ENCODE measurements around the gene NOM1. TPM values are rescaled to one million over a fixed set of nuclear protein-coding genes. Genes with fewer than 3 reads are reported as not detected.
"Not testable (repeated sequence)": the region's sequence is repeated elsewhere in the genome, so short reads cannot be mapped to it uniquely, and the experiment has no call there.

The NOM1 gene
- total and polyA plus RNA-seq, 2 donors (not counting 1 experiment from before 2014, with no cell fraction given) = 14.2 to 38.3 TPM

DNA sequence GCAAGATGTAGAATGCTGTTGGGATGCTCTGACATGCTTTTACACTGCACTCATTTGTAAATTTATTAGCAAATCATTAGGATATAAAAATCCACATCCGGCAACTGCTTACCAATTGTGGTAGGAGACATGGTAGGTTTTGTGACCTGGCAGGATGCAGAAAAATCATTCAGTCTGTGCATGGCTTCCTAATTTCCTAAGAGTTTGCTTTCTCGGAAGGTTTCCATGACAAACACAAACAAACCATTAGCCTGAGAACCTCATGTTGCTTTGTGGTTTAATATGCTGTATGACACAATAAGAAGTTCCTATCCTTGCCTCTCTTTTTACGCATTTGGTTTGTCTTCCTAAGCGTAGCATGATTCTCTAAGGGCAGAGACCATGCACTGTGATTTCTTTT, 41.9 kb upstream of the NOM1 start:
- Histone ChIP-seq H3K4me2 (replicated peaks; ENCODE audit: low read depth, low read length, poor library complexity, severe bottlenecking) (no peak overlapping the region), H3K36me3 (replicated peaks in 1 of 2; ENCODE audit: control extremely low read depth in 1 of 2, control insufficient read depth in 1 of 2, extremely low read depth in 1 of 2, insufficient read depth in 2 of 2, low read length in 1 of 2) (no peaks in the 10 kb centered on the region), H3K4me3 (ENCODE audit: control extremely low read depth in 1 of 5, extremely low read depth in 1 of 5, insufficient read depth in 1 of 5, low read depth in 2 of 5, low read length in 4 of 5) (no peak overlapping the region), H3K27ac (ENCODE audit: low read length in 2 of 2) (no peak overlapping the region), H3K4me1 (ENCODE audit: control insufficient read depth in 2 of 2, insufficient read depth in 2 of 2, low read length in 2 of 2) (no peaks in the 10 kb centered on the region), H2AFZ (ENCODE audit: insufficient read depth, low read depth, low read length, poor library complexity, severe bottlenecking) (no peak overlapping the region), H3K9me3 (ENCODE audit: control extremely low read depth in 1 of 3, control insufficient read depth in 2 of 3, insufficient read depth in 1 of 3, low read length in 2 of 3) (peaks cover 0 to 3% (median 0%) of the 10 kb centered on the region in 3 donors), H4K20me1 (ENCODE audit: control insufficient read depth, insufficient read depth, low read length, poor library complexity, severe bottlenecking) (no peaks in the 10 kb centered on the region), H3K79me2 (ENCODE audit: control insufficient read depth, insufficient read depth, low read length) (no peaks in the 10 kb centered on the region), H3K27me3 (replicated peaks in 1 of 4; ENCODE audit: control extremely low read depth in 1 of 4, control insufficient read depth in 3 of 4, insufficient read depth in 4 of 4, low read length in 3 of 4) (no peaks in the 10 kb centered on the region), H3K9ac (ENCODE audit: low read length) (no peak overlapping the region)
- ChIA-PET POLR2A (no interaction called here), CTCF (no interaction called here)
- TF ChIP-seq, protein P1, sequence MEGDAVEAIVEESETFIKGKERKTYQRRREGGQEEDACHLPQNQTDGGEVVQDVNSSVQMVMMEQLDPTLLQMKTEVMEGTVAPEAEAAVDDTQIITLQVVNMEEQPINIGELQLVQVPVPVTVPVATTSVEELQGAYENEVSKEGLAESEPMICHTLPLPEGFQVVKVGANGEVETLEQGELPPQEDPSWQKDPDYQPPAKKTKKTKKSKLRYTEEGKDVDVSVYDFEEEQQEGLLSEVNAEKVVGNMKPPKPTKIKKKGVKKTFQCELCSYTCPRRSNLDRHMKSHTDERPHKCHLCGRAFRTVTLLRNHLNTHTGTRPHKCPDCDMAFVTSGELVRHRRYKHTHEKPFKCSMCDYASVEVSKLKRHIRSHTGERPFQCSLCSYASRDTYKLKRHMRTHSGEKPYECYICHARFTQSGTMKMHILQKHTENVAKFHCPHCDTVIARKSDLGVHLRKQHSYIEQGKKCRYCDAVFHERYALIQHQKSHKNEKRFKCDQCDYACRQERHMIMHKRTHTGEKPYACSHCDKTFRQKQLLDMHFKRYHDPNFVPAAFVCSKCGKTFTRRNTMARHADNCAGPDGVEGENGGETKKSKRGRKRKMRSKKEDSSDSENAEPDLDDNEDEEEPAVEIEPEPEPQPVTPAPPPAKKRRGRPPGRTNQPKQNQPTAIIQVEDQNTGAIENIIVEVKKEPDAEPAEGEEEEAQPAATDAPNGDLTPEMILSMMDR (IDR thresholded peaks at IDR 0.05) = no peak
- no peak for TF ChIP-seq EZH2 (IDR thresholded peaks at IDR 0.05; ENCODE audit: borderline replicate concordance, insufficient read depth, low read depth, low read length, poor library complexity, severe bottlenecking)
- Mint-ChIP-seq H3K27me3 (peaks cover 10% of the 10 kb centered on the region), H3K9me3 (ENCODE audit: insufficient read depth) (no peaks in the 10 kb centered on the region), H3K4me1 (peaks cover 4% of the 10 kb centered on the region), H3K4me3 (no peak overlapping the region), H3K27ac (no peak overlapping the region)
- ATAC-seq (ENCODE audit: low read depth) = no peak
- no peak for DNase-seq
- intact Hi-C loops (cut with micrococcal nuclease) = no loop called here
- no CpG with 5 or more reads among the region's 4 CpGs for WGBS (ENCODE audit: insufficient coverage)

GRCh38 chr7:156909574-156910252, 39.8 kb upstream of the NOM1 start:
- H3K9me3 Mint-ChIP-seq (ENCODE audit: insufficient read depth); H2AFZ ChIP-seq (ENCODE audit: insufficient read depth, low read depth, low read length, poor library complexity, severe bottlenecking); H3K4me1 Mint-ChIP-seq; POLR2A ChIA-PET; H3K9ac ChIP-seq (ENCODE audit: low read length); intact Hi-C loops (cut with micrococcal nuclease); H3K9me3 ChIP-seq (ENCODE audit: control extremely low read depth in 1 of 3, control insufficient read depth in 2 of 3, insufficient read depth in 1 of 3, low read length in 2 of 3); H3K27ac Mint-ChIP-seq; DNase-seq; H3K4me3 Mint-ChIP-seq; H3K36me3 ChIP-seq (replicated peaks in 1 of 2; ENCODE audit: control extremely low read depth in 1 of 2, control insufficient read depth in 1 of 2, extremely low read depth in 1 of 2, insufficient read depth in 2 of 2, low read length in 1 of 2); H3K4me1 ChIP-seq (ENCODE audit: control insufficient read depth in 2 of 2, insufficient read depth in 2 of 2, low read length in 2 of 2); H3K27ac ChIP-seq (ENCODE audit: low read length in 2 of 2); H3K4me2 ChIP-seq (replicated peaks; ENCODE audit: low read depth, low read length, poor library complexity, severe bottlenecking); ATAC-seq (ENCODE audit: low read depth); H3K27me3 ChIP-seq (replicated peaks in 1 of 4; ENCODE audit: control extremely low read depth in 1 of 4, control insufficient read depth in 3 of 4, insufficient read depth in 4 of 4, low read length in 3 of 4); H4K20me1 ChIP-seq (ENCODE audit: control insufficient read depth, insufficient read depth, low read length, poor library complexity, severe bottlenecking); H3K4me3 ChIP-seq (ENCODE audit: control extremely low read depth in 1 of 5, extremely low read depth in 1 of 5, insufficient read depth in 1 of 5, low read depth in 2 of 5, low read length in 4 of 5); H3K79me2 ChIP-seq (ENCODE audit: control insufficient read depth, insufficient read depth, low read length); CTCF ChIA-PET: not testable (repeated sequence)
- no CpG with 5 or more reads among the region's 3 CpGs for whole genome bisulfite sequencing (ENCODE audit: insufficient coverage)
- H3K27me3 Mint-ChIP-seq = peaks cover 11% of the 10 kb centered on the region

Measured in B cell (primary cell).